GM12864 (cell line): ENCODE measurements around the gene SLC12A2.

ENCODE experiments used
- DNase-seq: peaks from one replicate; pipeline ENCODE4 v3.0.0-alpha.2; 2011; ENCODE audit warnings: low read depth
- H3K4me3 ChIP-seq: 2 replicates; pipeline ENCODE4 v1.5.1; 2011; ENCODE audit warnings: mild to moderate bottlenecking, low read depth, low read length, control low read depth
- CTCF ChIP-seq: IDR thresholded peaks from 2 replicates; pipeline ENCODE4 v1.5.1; 2011; ENCODE audit warnings: low read depth, mild to moderate bottlenecking, moderate library complexity, low read length, control low read depth, inconsistent platforms; ENCODE audit errors: missing control alignments

The SLC12A2 gene

GRCh38 chr5:128192368-128192767 lies 108.8 kb downstream of the SLC12A2 start:
- TF ChIP-seq CTCF, result no peak
- DNase-seq, result no peak
- H3K4me3 ChIP-seq, result no peak overlapping the region

- no peak for TF ChIP-seq CTCF
- no peak overlapping the region for H3K4me3 ChIP-seq
- DNase-seq, result no peak
Measured at GRCh38 chr5:128193665-128194390, 110.3 kb downstream of the SLC12A2 start.

- no peak overlapping the region for H3K4me3 ChIP-seq
- no peak for TF ChIP-seq CTCF
- no peak for DNase-seq
Measured at GRCh38 chr5:128195316-128195715, 111.8 kb downstream of the SLC12A2 start.

- DNase-seq, result no peak
- no peak for TF ChIP-seq CTCF
- no peak overlapping the region for H3K4me3 ChIP-seq
Measured at GRCh38 chr5:128196080-128196479, 112.5 kb downstream of the SLC12A2 start.

- TF ChIP-seq CTCF, result no peak
- no peak for DNase-seq
- H3K4me3 ChIP-seq, result no peak overlapping the region
Measured at GRCh38 chr5:128196791-128197190, 113.2 kb downstream of the SLC12A2 start.

GRCh38 chr5:128197896-128198522 lies 114.4 kb downstream of the SLC12A2 start:
- DNase-seq, result no peak
- no peak for TF ChIP-seq CTCF
- no peak overlapping the region for H3K4me3 ChIP-seq

GRCh38 chr5:128199104-128199503 lies 115.5 kb downstream of the SLC12A2 start:
- DNase-seq, result no peak
- TF ChIP-seq CTCF, result no peak

More at GRCh38 chr5:128199104-128199503, 115.5 kb downstream of the SLC12A2 start:
- H3K4me3 ChIP-seq, result no peak overlapping the region
